Loucy (cell line): ENCODE results near the gene DLG2.

Experiments used
- H2AFZ ChIP-seq: fragments of 200-600 bp; sonication (generic); 2 replicates; pipeline ENCODE4 v1.6.0; 2016; ENCODE audit warnings: antibody characterized with exemption, mild to moderate bottlenecking, low read length, moderate library complexity
- H3F3A ChIP-seq: fragments of 200-600 bp; 2 replicates; pipeline ENCODE4 v1.6.0; 2016; ENCODE audit warnings: antibody characterized with exemption, low read depth, mild to moderate bottlenecking
- H3K27me3 ChIP-seq: fragments of 200-600 bp; sonication (generic); 2 replicates; pipeline ENCODE4 v1.6.1; 2014; ENCODE audit warnings: low read length, mild to moderate bottlenecking; ENCODE audit not compliant: insufficient read depth, poor library complexity, severe bottlenecking
- H3K36me3 ChIP-seq: fragments of 200-600 bp; sonication (generic); 2 replicates; pipeline ENCODE4 v1.6.1; 2016; ENCODE audit warnings: low read length; ENCODE audit not compliant: insufficient read depth
- H3K4me1 ChIP-seq: fragments of 200-600 bp; sonication (generic); 2 replicates; pipeline ENCODE4 v1.5.1; 2014; ENCODE audit warnings: low read length, mild to moderate bottlenecking; ENCODE audit not compliant: insufficient read depth, poor library complexity, severe bottlenecking
- H3K4me2 ChIP-seq: fragments of 200-600 bp; sonication (generic); 2 replicates; pipeline ENCODE4 v1.6.0; 2014; ENCODE audit warnings: antibody characterized with exemption, low read length, low read depth, mild to moderate bottlenecking; ENCODE audit not compliant: poor library complexity, severe bottlenecking
- H3K4me3 ChIP-seq: fragments of 200-600 bp; sonication (generic); 2 replicates; pipeline ENCODE4 v1.5.1; 2014; ENCODE audit warnings: low read length, mild to moderate bottlenecking, mixed read lengths; ENCODE audit not compliant: poor library complexity, severe bottlenecking
- H3K79me2 ChIP-seq: fragments of 200-600 bp; sonication (generic); 2 replicates; pipeline ENCODE4 v1.6.1; 2014; ENCODE audit warnings: low read length; ENCODE audit not compliant: insufficient read depth
- H3K9ac ChIP-seq: fragments of 200-600 bp; sonication (generic); 2 replicates; pipeline ENCODE4 v1.6.0; 2014; ENCODE audit warnings: mild to moderate bottlenecking, low read depth, low read length, moderate library complexity; ENCODE audit not compliant: poor library complexity, severe bottlenecking
- H3K9me2 ChIP-seq: fragments of 200-600 bp; sonication (generic); replicated peaks from 2 replicates; pipeline ENCODE4 v1.6.1; 2016; ENCODE audit warnings: low read depth, low read length, mixed read lengths
- H3K9me3 ChIP-seq: fragments of 200-600 bp; sonication (generic); 2 replicates; pipeline ENCODE4 v1.6.1; 2014; ENCODE audit warnings: mild to moderate bottlenecking, antibody characterized with exemption, low read length, low read depth; ENCODE audit not compliant: insufficient read depth
- H4K20me1 ChIP-seq: fragments of 200-600 bp; sonication (generic); 2 replicates; pipeline ENCODE4 v1.6.0; 2014; ENCODE audit warnings: antibody characterized with exemption, low read length, mild to moderate bottlenecking; ENCODE audit not compliant: insufficient read depth, poor library complexity, severe bottlenecking
- EZH2phosphoT487 ChIP-seq: fragments of 200-600 bp; IDR thresholded peaks from 2 replicates; pipeline ENCODE4 v1.6.1; 2018; ENCODE audit warnings: antibody characterized with exemption, mild to moderate bottlenecking, moderate library complexity, borderline replicate concordance
- TF ChIP-seq, protein P1 (sequence below): fragments of 200-600 bp; sonication (generic); conservative IDR thresholded peaks from 2 replicates; pipeline ENCODE4 v1.5.1; 2014; ENCODE audit warnings: mild to moderate bottlenecking, antibody characterized with exemption, low read length

The DLG2 gene

GRCh38 chr11:83678831-83679584, 1948.1 kb downstream of the DLG2 start:
- Histone ChIP-seq H3K9ac (no peak overlapping the region), H3K79me2 (no peaks in the 10 kb centered on the region), H3K9me3 (no peaks in the 10 kb centered on the region), H3K9me2 (no peaks in the 10 kb centered on the region), H3K36me3 (no peaks in the 10 kb centered on the region), H4K20me1 (no peaks in the 10 kb centered on the region), H3K4me2 (no peak overlapping the region), H3K4me3 (no peak overlapping the region), H3K4me1 (no peaks in the 10 kb centered on the region), H3K27me3 (no peaks in the 10 kb centered on the region), H2AFZ (no peak overlapping the region), H3F3A (no peaks in the 10 kb centered on the region)
- TF ChIP-seq, protein P1, sequence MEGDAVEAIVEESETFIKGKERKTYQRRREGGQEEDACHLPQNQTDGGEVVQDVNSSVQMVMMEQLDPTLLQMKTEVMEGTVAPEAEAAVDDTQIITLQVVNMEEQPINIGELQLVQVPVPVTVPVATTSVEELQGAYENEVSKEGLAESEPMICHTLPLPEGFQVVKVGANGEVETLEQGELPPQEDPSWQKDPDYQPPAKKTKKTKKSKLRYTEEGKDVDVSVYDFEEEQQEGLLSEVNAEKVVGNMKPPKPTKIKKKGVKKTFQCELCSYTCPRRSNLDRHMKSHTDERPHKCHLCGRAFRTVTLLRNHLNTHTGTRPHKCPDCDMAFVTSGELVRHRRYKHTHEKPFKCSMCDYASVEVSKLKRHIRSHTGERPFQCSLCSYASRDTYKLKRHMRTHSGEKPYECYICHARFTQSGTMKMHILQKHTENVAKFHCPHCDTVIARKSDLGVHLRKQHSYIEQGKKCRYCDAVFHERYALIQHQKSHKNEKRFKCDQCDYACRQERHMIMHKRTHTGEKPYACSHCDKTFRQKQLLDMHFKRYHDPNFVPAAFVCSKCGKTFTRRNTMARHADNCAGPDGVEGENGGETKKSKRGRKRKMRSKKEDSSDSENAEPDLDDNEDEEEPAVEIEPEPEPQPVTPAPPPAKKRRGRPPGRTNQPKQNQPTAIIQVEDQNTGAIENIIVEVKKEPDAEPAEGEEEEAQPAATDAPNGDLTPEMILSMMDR: no peak
- TF ChIP-seq EZH2phosphoT487: no peak

GRCh38 chr11:83677730-83678129, 1949.4 kb downstream of the DLG2 start:
- no peak overlapping the region for H3K4me3 ChIP-seq
- no peaks in the 10 kb centered on the region for H3K9me2 ChIP-seq
- no peak overlapping the region for H3K4me2 ChIP-seq
- no peak overlapping the region for H2AFZ ChIP-seq
- TF ChIP-seq EZH2phosphoT487: no peak
- TF ChIP-seq, protein P1: no peak
- no peaks in the 10 kb centered on the region for H4K20me1 ChIP-seq
- no peaks in the 10 kb centered on the region for H3K79me2 ChIP-seq
- no peaks in the 10 kb centered on the region for H3K9me3 ChIP-seq
- H3K27me3 ChIP-seq: no peaks in the 10 kb centered on the region
- H3K36me3 ChIP-seq: no peaks in the 10 kb centered on the region
- no peak overlapping the region for H3K9ac ChIP-seq
- no peaks in the 10 kb centered on the region for H3F3A ChIP-seq
- H3K4me1 ChIP-seq: no peaks in the 10 kb centered on the region

GRCh38 chr11:83676056-83676601, 1951.0 kb downstream of the DLG2 start:
- Histone ChIP-seq H3F3A (no peaks in the 10 kb centered on the region), H3K4me2 (no peak overlapping the region), H4K20me1 (no peaks in the 10 kb centered on the region), H2AFZ (no peak overlapping the region), H3K9me2 (no peaks in the 10 kb centered on the region), H3K36me3 (no peaks in the 10 kb centered on the region), H3K4me1 (no peaks in the 10 kb centered on the region), H3K4me3 (no peak overlapping the region), H3K27me3 (no peaks in the 10 kb centered on the region), H3K79me2 (no peaks in the 10 kb centered on the region), H3K9ac (no peak overlapping the region), H3K9me3 (no peaks in the 10 kb centered on the region)
- TF ChIP-seq EZH2phosphoT487: no peak
- TF ChIP-seq, protein P1: no peak
